Suppressor macrophage treated with lipopolysaccharide for 4 hours (primary cell): Measurements from ENCODE around the gene ZSCAN23.
"Not testable (repeated sequence)": the region's sequence is repeated elsewhere in the genome, so short reads cannot be mapped to it uniquely, and the experiment has no call there.

Experiments used
- DNase-seq: peaks from one replicate; pipeline ENCODE4 v3.0.0-alpha.2; 2020

The ZSCAN23 gene

DNA sequence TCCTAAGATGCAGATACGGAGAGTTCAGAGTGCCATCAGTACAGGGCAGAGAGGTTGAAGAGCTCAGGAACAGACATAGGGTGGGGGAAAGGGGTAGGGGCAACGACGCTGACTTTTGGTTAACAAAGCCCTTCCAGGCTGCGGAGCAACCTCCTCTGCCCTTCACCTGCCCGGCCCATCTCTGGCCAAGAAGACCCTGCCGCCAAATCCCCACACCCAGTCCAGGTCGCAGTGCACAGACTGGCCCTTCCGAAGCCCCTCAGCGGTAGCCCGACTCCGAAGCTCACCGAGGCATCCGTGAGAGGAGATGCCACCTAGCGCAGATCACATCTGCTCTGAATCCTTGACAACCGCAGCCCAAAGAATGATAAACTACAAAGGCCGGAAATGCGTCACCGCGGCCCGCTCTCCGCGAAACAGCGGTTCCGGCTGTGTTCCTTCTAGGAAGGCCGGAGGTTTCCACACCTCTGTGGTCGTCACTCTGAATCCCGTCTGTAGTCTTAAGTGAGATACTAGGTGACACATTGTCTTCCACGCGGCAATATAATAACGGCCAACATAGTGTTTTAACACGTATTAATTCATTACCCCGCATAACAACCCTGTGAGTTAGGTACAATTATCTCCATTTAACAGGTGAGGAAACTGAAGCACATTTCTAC lies at the start of gene ZSCAN23:
ZSCAN23 (minus strand) TSS at position 380 of the 662 bp plus-strand sequence. CDS start 7,225 bp downstream, outside the sequence.
- peak; percentile 24 for DNase-seq

DNA sequence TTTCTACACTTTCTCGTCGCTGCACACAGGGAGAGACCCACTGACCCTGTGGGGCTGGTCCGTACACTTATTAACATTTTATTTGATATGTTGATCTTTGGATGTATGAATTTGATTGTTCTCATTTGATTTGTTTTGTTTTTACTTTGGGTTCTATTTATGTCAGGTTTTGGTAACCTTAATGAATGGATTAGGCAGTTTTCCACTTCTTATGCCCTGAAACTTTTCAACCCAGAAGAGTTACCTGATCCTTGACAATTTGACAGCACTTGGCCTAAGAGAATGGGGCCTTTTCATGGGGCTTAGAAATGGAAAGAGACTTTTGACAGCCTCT lies 48.7 kb upstream of the ZSCAN23 start:
- DNase-seq: no peak

DNA sequence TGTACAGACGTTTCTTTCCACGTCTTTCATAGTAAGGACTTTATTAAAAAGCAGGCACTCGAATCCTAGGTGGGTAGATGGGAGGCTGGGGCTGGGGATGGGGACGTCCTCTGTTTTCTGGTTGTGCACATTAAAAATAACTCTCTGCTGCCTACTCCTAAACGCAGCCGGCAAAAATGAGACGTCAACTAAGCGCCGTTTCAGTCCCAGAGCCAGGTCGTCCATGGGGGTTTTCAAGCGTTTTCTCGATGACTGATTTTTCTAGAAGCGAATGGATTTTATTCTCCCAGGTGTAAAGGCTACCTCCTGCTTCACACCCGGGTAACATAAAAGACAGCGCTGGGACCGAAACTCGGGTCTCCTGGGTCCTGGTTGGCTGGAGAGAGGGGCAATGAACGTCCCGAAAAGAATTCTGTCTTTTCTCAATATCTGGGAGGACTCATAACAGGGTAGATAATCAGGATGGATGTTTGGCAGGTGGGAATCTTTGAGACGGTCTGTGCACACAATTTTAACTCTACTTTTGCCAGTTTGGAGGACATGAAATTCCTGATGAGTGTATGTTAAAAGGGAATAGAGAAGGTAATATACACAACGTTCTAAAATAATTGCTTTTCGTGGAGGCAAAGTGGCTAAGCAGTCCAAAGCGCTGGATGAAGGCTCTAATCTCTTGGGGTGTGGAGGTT lies 47.1 kb upstream of the ZSCAN23 start:
- DNase-seq: no peak

DNA sequence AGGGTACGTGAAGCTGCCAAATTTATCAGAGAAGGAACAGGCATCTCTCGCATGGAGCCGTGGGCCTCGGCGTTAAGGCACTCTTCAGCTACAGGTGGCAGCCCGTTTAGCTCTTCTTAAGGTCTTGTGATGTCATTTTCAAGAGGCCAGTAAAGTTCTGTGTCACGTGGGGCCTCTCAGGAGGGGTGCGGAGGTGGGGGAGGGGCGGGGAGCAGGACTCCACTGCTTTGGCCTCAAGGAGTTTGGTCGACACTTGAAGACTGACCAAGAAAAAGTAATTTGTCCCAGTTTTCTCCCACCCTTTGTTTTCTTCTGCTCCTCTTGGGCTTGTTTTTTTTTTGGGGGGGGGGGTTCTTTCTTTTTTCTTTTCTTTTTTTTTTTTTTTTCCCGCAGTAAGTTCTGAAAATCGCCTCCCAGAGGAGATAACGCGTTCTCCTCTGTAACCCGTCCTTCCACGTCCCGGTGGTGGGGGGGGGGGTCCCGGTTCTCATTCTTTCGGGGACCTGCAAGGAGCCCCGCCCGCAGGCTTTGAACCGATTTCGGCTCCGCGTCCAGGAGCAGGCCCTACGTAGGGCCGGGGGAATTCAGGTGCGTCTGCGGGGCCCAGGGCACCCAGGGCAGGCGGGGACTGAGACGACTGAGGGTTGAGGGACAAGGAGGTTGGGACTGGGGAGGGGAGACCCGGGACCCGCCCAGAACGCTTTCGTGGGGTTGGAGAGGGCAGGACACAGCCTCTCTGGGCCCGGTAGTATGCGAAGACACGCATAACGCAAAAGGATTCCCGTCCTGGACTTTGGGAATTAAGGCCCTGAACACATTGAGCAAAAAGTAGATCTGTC lies 46.3 kb upstream of the ZSCAN23 start:
- DNase-seq: no peak

DNA sequence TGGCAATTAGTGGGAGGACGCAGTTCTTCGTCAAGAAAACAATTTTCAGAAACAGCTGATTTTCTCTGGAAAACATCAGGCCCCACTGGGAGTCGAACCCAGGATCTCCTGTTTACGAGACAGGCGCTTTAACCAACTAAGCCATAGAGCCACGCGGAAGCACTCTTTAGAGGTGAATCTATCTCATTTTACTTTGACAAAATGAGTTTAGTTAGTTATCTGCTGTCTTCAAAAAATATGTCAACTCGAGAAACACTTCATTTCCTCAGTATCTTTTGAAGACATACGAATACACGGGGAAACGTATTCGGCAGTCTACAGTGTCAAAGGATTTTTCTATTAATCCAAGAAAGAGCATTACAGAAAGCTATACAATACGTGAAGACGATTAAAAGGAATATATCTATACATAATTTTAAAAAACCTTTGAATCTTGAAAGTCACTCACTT lies 45.6 kb upstream of the ZSCAN23 start:
- DNase-seq: peak; percentile 24

DNA sequence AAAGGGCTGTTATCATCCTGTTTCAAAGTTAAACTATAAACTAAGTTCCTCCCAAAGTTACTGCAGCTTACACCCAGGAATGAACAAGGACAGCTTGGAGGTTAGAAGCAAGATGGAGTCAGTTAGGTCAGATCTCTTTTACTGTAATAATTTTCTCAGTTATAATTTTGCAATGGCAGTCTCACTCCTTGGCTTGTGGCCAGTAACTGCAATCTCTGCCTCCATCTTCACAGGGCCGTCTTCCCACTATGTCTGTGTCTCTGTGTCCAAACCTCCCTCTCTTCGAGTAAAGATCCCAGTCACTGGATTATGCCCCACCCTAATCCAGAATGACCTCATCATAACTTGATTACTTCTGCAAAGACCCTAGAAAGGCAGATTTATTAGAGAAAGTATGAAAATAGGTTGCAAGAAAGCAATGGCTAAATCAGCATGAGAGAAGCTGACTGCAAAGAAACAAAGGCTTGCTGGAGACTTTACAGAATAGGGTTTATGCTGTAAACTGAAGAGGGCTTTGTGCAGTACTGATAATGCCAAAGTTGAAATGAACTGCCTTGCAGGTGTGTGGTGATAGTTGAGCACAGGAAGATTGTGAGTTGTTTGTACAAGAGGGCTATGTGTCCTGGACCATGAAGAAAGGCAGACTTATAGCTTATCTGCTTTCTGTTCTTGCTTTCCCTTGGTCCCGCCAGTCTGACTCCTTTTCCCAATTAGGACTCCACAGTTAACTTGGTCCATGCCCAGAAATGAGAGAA lies 43.9 kb upstream of the ZSCAN23 start:
- no peak for DNase-seq

DNA sequence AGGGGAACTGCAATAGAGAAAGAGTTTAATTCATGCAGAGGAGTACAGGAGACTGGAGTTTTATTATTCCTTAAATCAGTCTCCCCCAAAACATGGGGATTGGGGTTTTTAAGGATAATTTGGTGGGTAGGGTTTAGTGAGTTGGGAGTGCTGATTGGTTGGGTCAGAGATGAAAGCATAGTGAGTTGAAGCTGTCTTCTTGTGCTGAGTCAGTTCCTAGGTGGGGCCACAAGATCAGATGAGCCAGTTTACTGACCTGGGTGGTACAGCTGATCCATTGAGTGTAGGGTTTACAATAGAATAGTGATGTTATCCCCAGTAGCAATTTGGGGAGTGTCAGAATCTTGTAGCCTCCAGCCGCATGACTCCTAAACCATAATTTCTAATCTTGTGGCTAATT lies 43.2 kb upstream of the ZSCAN23 start:
- DNase-seq: no peak

DNA sequence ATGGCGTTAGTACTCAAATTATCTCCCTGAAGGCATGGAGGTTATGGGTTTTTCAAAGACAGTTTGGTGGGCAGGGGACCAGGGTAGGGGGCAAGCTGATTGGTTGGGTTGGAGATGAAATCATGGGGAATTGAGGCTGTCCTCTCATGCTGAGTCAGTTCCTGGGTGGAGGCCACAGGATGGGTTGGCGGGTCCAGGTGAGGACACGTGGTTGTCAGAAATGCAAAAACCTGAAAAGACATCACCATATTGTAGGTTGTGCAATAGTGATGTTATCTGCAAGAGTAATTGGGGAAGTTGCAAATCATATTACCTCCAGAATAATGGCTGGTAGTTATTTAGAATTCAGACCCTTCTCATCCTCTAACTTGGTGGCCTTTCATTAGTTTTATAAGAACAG lies 42.2 kb upstream of the ZSCAN23 start:
- no peak for DNase-seq

DNA sequence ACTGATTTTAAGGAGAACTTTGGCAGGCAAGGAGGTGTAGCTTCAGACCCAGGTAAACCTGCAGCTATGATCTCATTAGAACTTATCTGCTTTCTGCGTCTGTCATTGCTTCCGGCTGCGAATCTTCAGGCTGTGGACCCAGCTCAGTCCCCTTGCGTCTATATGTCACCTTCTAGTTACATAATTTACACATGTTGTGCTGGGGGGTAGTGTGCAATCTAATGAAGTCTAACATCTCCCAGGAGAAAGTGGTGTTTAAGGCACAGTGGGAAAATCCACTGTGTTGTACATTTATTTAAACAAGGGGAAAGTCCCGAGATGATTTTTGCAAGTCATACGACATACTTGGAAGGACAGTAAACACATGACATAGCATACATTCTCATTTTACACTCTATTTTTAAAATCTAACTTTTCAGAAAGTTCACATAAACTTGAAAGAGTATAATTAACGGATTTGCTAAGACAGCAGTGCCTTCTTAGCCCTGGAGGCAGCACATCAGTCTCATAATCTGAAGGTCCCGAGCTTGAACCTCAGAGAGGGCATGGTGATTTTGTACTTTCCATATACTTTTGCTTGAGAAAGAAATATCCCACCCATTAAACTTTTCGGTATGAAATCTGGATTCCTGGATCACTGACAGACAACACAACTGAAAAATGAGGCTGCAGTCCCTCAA lies 37.1 kb upstream of the ZSCAN23 start:
- no peak for DNase-seq

DNA sequence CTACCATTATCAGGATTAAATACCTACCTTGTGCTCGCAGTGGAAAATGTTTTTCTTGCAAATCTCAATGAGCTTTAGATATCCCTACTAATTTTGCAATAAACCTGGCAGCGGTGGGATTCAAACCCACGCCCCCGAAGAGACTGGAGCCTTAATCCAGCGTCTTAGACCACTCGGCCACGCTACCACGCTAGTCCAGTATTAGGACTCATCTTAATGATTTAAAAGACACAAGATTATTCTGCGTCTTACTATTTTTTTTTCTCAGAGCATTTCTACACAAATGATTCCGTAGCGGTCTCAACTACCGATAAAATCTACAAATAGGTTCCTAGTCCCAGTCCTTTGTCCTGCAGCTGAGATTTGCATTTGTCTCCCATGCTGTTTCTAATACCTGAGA lies 35.2 kb upstream of the ZSCAN23 start:
- no peak for DNase-seq

DNA sequence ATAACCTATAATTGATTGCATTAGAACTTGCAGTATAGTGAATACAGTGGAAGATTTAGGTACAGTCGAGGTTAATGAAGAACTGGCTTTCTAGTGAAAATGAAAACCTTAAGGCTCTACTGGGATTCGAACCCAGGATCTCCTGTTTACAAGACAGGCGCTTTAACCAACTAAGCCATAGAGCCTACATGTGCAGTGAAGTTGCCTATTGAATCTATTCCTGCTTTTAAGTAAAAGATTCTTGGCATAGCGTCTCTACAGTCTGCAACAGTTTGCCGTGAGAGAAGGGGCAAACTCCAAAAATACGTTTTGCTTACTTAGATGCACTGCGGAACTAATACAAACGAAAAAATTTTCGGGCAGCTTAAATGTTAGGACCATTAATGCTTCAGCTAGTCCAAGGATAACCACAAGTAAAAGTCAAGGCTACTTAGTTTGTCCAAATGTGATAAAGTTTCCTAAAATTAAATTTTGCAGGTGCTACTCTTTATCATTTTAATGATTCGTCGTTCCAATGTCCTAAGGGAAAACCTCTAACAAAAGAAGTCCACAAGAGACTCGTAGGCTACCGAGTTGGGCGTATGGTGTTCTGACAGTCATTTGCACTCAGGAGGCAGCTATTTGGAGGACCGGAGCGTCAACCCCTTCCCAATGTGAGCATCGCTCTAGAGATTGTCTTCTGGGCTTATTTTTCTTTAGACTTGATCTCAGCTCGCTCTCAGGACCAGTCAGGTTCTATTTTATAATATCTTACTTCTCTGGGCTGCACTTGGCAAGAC lies 31.3 kb upstream of the ZSCAN23 start:
- DNase-seq: peak; percentile 46

DNA sequence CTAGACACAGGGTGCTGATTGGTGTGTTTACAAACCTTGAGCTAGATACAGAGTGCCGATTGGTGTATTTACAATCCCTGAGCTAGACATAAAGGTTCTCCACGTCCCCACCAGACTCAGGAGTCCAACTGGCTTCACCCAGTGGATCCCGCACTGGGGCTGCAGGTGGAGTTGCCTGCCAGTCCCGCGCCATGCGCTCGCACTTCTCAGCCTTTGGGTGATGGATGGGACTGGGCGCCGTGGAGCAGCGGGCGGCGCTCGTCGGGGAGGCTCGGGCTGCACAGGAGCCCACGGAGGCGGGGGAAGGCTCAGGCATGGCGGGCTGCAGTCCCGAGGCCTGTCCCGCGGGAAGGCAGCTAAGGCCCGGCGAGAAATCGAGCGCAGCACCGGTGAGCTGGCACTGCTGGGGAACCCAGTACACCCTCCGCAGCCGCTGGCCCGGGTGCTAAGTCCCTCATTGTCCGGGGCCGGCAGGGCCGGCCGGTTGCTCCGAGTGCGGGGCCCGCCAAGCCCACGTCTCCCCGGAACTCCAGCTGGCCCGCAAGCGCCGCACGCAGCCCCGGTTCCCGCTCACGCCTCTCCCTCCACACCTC lies 26.0 kb upstream of the ZSCAN23 start:
- not testable (repeated sequence) for DNase-seq

DNA sequence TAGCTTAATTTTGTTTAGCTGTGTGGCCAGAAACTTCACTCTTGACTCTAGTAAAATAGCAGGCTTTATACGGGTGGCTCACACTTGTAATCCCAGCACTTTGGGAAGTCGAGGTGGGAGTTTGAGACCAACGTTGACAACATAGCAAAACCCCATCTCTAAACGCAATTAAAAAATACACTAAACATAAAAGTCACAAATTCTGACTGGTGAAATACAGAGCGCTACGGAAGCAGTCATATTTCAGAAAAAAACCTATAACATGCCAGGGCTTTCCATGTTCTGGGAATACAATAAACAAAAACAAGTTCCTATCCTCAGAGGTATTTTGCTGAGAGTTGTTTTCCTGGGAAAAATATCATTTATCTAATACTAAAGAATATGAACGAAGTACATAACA lies 24.8 kb upstream of the ZSCAN23 start:
- DNase-seq: no peak

DNA sequence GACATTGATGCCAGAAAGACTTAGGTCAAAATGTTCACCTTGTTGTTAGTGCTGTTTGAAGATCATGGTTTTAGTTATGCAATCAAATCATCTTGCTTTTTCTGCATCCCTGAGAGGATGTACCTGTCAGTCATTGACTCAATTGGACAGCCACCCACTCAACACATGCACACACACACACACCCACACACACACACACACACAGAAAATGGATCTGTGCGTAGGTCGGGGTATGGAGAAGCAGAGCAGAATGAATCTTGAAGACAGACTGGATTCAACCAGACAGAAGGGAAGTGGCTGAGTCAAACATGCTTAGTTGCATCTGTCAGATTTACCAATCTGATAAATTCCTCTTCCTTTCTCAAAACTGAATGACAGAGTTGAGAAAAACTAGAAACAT lies 19.1 kb upstream of the ZSCAN23 start:
- no peak for DNase-seq

DNA sequence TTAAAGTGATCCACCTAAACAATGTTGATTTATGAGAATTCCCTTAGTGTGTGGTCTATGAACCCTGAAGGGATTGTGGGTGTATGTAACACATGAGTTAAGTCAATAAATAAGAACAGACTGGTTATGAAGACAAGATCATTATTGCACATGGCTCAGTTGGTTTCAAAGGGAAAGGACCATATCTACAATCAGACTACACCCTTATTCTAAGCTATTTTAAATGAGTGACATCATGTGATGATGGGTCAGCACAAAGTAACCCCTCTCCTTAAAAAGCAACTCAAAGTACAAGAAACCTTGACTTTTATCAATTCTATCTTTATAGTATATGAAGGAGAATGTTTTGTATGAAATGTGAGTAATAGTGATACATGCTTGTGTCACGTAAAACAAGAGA lies 15.3 kb upstream of the ZSCAN23 start:
- no peak for DNase-seq

DNA sequence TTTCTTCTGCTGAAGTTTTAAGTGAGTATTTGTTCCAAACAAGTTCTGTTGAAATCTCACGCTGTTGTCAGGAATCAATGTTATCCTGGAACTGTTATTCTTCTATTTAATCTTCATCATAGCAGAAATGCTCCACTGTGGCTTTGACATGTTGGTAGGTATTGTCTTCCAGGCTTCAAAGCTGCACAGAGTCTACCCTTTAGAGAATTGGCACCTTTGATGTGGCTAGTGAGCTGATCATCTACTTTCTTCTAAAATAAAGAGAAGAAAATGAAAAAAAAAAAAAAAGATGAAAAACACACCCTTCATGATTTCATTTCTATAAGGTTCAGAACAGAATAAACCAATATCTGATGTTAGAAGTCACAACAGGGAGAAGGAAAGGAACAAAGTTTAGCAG lies 5.8 kb upstream of the ZSCAN23 start:
- no peak for DNase-seq

DNA sequence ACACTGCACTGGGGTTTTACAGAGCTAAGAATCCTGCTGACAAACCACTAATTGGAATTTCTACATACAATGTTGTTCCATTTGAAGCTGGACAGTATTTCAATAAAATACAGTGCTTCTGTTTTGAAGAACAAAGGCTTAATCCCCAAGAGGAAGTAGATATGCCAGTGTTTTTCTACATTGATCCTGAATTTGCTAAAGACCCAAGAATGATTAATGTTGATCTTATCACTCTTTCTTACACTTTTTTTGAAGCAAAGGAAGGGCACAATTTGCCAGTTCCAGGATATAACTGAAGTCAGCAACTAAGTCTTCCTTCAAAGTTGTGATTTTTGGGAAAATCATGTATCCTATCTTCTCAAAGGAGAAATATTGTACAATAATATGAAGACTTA lies 4.2 kb upstream of the ZSCAN23 start:
- DNase-seq: not testable (repeated sequence)

DNA sequence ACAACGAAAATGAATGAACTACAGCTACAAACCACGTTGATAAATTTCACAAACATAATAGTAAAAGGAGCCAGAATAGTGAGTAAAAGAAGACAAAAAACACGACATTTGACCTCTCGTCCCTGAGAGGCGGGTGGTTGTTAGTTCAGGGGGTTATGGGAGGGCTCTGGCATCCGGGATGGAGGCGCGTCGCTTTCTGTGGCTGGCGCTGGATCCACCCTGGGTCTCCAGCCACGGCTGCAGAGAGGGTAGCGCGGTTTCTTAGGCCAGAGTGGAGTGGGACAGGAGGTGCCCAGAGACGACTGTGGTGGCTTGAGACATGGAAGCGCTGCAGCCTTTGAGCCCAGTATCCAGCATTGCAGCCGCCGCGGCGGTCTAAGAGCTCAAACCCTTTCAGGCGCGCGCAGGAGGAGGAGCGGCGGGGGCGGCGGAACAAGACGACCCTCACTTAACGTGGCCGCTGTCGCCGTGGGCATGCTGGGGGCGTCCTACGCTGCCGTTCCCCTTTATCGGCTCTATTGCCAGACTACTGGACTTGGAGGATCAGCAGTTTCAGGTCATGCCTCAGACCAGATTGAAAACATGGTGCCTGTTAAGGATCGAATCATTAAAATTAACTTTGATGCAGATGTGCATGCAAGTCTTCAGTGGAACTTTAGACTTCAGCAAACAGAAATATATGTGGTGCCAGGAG lies 3.7 kb upstream of the ZSCAN23 start:
- no peak for DNase-seq

DNA sequence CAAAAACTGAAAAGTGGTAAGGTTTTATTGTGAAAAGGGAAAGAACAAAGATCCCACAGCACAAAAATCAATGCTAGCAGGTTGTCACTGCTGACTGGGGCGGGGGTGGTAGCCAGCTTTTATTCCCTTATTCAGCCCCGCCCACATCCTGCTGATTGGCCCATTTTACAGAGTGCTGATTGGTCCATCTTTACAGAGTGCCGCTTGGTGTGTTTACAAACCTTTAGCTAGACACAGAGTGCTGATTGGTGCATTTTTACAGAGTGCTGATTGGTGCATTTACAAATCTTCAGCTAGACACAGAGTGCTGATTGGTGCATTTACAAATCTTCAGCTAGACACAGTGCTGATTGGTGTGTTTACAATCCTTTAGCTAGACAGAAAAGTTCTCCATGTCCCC lies 1.5 kb upstream of the ZSCAN23 start:
- DNase-seq: not testable (repeated sequence)

DNA sequence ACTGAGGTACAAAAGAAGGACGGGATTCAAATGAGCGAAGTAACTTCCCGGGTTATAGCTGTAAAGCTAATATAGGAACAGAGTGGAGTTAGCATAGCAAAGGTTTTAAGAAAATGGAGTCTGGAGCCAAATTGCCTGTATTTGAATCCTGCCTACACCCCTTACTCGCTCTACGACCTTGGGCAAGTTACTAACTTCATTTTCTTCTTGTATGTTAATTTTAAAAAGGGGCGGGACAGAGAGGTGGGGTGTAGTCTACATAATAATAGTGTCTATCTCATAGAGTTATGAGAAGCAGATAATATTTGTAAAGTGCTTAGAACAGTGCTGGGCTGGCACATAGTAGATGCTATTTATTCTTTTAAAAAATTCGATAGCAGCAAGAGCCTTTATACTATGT lies 705 bp downstream of the ZSCAN23 start:
- DNase-seq: no peak

DNA sequence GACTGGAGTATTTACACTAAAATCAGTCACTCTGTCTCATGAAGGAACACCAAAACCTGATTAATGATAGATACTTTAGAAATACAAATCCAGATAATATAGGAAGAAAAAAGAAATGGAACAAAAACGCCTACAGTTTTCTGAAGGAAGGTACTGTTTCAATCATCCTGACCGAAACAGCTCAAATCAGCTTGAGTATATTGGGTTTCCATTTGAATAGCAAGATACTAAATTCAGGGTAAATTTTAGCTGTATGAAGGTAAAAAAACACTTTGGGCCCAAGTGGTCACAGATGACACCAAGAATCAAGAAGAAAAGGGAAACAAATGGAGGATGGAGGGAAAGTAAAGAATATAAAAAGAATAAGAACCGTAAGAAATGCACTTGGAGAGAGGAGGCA lies 6.9 kb downstream of the ZSCAN23 start:
- no peak for DNase-seq
